ENCODE data around the gene APOO.
"Not testable (repeated sequence)": the region's sequence is repeated elsewhere in the genome, so short reads cannot be mapped to it uniquely, and the experiment has no call there.

Gene APOO

GRCh38 chrX:23861215-23861896 is 46.4 kb downstream of the APOO start:
- no peaks in the 10 kb centered on the region for H3K4me1 Mint-ChIP-seq
- no peak overlapping the region for H3K27ac Mint-ChIP-seq
- no peaks in the 10 kb centered on the region for H3K27me3 Mint-ChIP-seq
- no peak overlapping the region for H3K4me3 Mint-ChIP-seq
- H3K36me3 Mint-ChIP-seq: peaks cover 11% of the 10 kb centered on the region
- no peak for ATAC-seq (ENCODE audit: low read depth)
- no peak for DNase-seq (ENCODE audit: low spot score in 2 of 2)
- no peaks in the 10 kb centered on the region for H3K9me3 Mint-ChIP-seq

GRCh38 chrX:23859238-23859637 is 48.5 kb downstream of the APOO start:
- not testable (repeated sequence) for H3K9me3 Mint-ChIP-seq; H3K27me3 Mint-ChIP-seq; H3K4me3 Mint-ChIP-seq; DNase-seq (ENCODE audit: low spot score in 2 of 2); H3K4me1 Mint-ChIP-seq; H3K27ac Mint-ChIP-seq; ATAC-seq (ENCODE audit: low read depth)
- H3K36me3 Mint-ChIP-seq: peaks cover 14% of the 10 kb centered on the region

GRCh38 chrX:23857935-23858334 is 49.8 kb downstream of the APOO start:
- Mint-ChIP-seq H3K4me3 (no peak overlapping the region), H3K27me3 (no peaks in the 10 kb centered on the region), H3K27ac (no peak overlapping the region), H3K4me1 (no peaks in the 10 kb centered on the region), H3K36me3 (peaks cover 9% of the 10 kb centered on the region), H3K9me3 (no peaks in the 10 kb centered on the region)
- DNase-seq (ENCODE audit: low spot score in 2 of 2): no peak
- ATAC-seq (ENCODE audit: low read depth): no peak

- no peaks in the 10 kb centered on the region for H3K4me1 Mint-ChIP-seq
- no peak overlapping the region for H3K4me3 Mint-ChIP-seq
- no peak for ATAC-seq (ENCODE audit: low read depth)
- no peak overlapping the region for H3K27ac Mint-ChIP-seq
- H3K36me3 Mint-ChIP-seq: peaks cover 7% of the 10 kb centered on the region
- H3K27me3 Mint-ChIP-seq: no peaks in the 10 kb centered on the region
- DNase-seq (ENCODE audit: low spot score in 2 of 2): no peak
- H3K9me3 Mint-ChIP-seq: no peaks in the 10 kb centered on the region
Observed at GRCh38 chrX:23857363-23857762, 50.4 kb downstream of the APOO start.

- DNase-seq (ENCODE audit: low spot score in 2 of 2) (no peak), ATAC-seq (ENCODE audit: low read depth) (no peak)
- no peaks in the 10 kb centered on the region for H3K4me1 Mint-ChIP-seq
- H3K36me3 Mint-ChIP-seq: peaks cover 8% of the 10 kb centered on the region
- H3K9me3 Mint-ChIP-seq: no peaks in the 10 kb centered on the region
- no peak overlapping the region for H3K4me3 Mint-ChIP-seq
- no peak overlapping the region for H3K27ac Mint-ChIP-seq
- no peaks in the 10 kb centered on the region for H3K27me3 Mint-ChIP-seq
Observed at GRCh38 chrX:23855569-23855968, 52.2 kb downstream of the APOO start.

- Mint-ChIP-seq H3K27ac (no peak overlapping the region), H3K4me3 (no peak overlapping the region), H3K27me3 (no peaks in the 10 kb centered on the region), H3K36me3 (peaks cover 8% of the 10 kb centered on the region), H3K9me3 (no peaks in the 10 kb centered on the region), H3K4me1 (no peaks in the 10 kb centered on the region)
- no peak for DNase-seq (ENCODE audit: low spot score in 2 of 2)
- ATAC-seq (ENCODE audit: low read depth): no peak
Observed at GRCh38 chrX:23854945-23855344, 52.8 kb downstream of the APOO start.

- no peak overlapping the region for H3K27ac Mint-ChIP-seq
- H3K36me3 Mint-ChIP-seq: peaks cover 8% of the 10 kb centered on the region
- ATAC-seq (ENCODE audit: low read depth) (no peak), DNase-seq (ENCODE audit: low spot score in 2 of 2) (no peak)
- H3K4me3 Mint-ChIP-seq: no peak overlapping the region
- no peaks in the 10 kb centered on the region for H3K9me3 Mint-ChIP-seq
- H3K4me1 Mint-ChIP-seq: no peaks in the 10 kb centered on the region
- no peaks in the 10 kb centered on the region for H3K27me3 Mint-ChIP-seq
Observed at GRCh38 chrX:23854122-23854521, 53.6 kb downstream of the APOO start.

- Mint-ChIP-seq H3K27ac (no peak overlapping the region), H3K9me3 (no peaks in the 10 kb centered on the region), H3K36me3 (peaks cover 5% of the 10 kb centered on the region), H3K27me3 (no peaks in the 10 kb centered on the region), H3K4me1 (no peaks in the 10 kb centered on the region), H3K4me3 (no peak overlapping the region)
- ATAC-seq (ENCODE audit: low read depth) (no peak), DNase-seq (ENCODE audit: low spot score in 2 of 2) (no peak)
Observed at GRCh38 chrX:23851544-23851943, 56.2 kb downstream of the APOO start.

GRCh38 chrX:23849241-23849640 is 58.5 kb downstream of the APOO start:
- Mint-ChIP-seq H3K27ac (no peak overlapping the region), H3K9me3 (no peaks in the 10 kb centered on the region)
- no peak for DNase-seq (ENCODE audit: low spot score in 2 of 2)

GRCh38 chrX:23845351-23845817 is 62.4 kb downstream of the APOO start:
- no peaks in the 10 kb centered on the region for H3K36me3 Mint-ChIP-seq
- DNase-seq (ENCODE audit: low spot score in 2 of 2) (no peak), ATAC-seq (ENCODE audit: low read depth) (no peak)
- H3K27ac Mint-ChIP-seq: no peak overlapping the region
- H3K4me3 Mint-ChIP-seq: no peak overlapping the region
- H3K9me3 Mint-ChIP-seq: no peaks in the 10 kb centered on the region
- H3K4me1 Mint-ChIP-seq: no peaks in the 10 kb centered on the region
- H3K27me3 Mint-ChIP-seq: no peaks in the 10 kb centered on the region

More at GRCh38 chrX:23849241-23849640, 58.5 kb downstream of the APOO start:
- Mint-ChIP-seq H3K4me1 (no peaks in the 10 kb centered on the region), H3K36me3 (peaks cover 2% of the 10 kb centered on the region), H3K4me3 (no peak overlapping the region), H3K27me3 (no peaks in the 10 kb centered on the region)
- ATAC-seq (ENCODE audit: low read depth): no peak

- no peaks in the 10 kb centered on the region for H3K4me1 Mint-ChIP-seq
- ATAC-seq (ENCODE audit: low read depth): no peak
- H3K4me3 Mint-ChIP-seq: no peak overlapping the region
- H3K27me3 Mint-ChIP-seq: no peaks in the 10 kb centered on the region
- no peaks in the 10 kb centered on the region for H3K9me3 Mint-ChIP-seq
- DNase-seq (ENCODE audit: low spot score in 2 of 2): no peak
- no peaks in the 10 kb centered on the region for H3K36me3 Mint-ChIP-seq
- H3K27ac Mint-ChIP-seq: no peak overlapping the region
Observed at GRCh38 chrX:23844502-23845138, 63.1 kb downstream of the APOO start.

- H3K4me1 Mint-ChIP-seq: no peaks in the 10 kb centered on the region
- ATAC-seq (ENCODE audit: low read depth) (no peak), DNase-seq (ENCODE audit: low spot score in 2 of 2) (no peak)
- H3K27ac Mint-ChIP-seq: no peak overlapping the region
- no peak overlapping the region for H3K4me3 Mint-ChIP-seq
- no peaks in the 10 kb centered on the region for H3K36me3 Mint-ChIP-seq
- no peaks in the 10 kb centered on the region for H3K9me3 Mint-ChIP-seq
- H3K27me3 Mint-ChIP-seq: no peaks in the 10 kb centered on the region
Observed at GRCh38 chrX:23841847-23842522, 65.8 kb downstream of the APOO start.

GRCh38 chrX:23840674-23841073 is 67.1 kb downstream of the APOO start:
- H3K36me3 Mint-ChIP-seq: no peaks in the 10 kb centered on the region
- no peak overlapping the region for H3K4me3 Mint-ChIP-seq
- H3K4me1 Mint-ChIP-seq: no peaks in the 10 kb centered on the region
- H3K9me3 Mint-ChIP-seq: no peaks in the 10 kb centered on the region
- ATAC-seq (ENCODE audit: low read depth) (no peak), DNase-seq (ENCODE audit: low spot score in 2 of 2) (no peak)
- H3K27me3 Mint-ChIP-seq: no peaks in the 10 kb centered on the region
- no peak overlapping the region for H3K27ac Mint-ChIP-seq

GRCh38 chrX:23838953-23839352 is 68.8 kb downstream of the APOO start:
- Mint-ChIP-seq H3K9me3 (no peaks in the 10 kb centered on the region), H3K4me3 (no peak overlapping the region), H3K36me3 (no peaks in the 10 kb centered on the region), H3K4me1 (no peaks in the 10 kb centered on the region), H3K27me3 (no peaks in the 10 kb centered on the region), H3K27ac (no peak overlapping the region)
- ATAC-seq (ENCODE audit: low read depth): peak; percentile 29
- DNase-seq (ENCODE audit: low spot score in 2 of 2): no peak

Data from memory B cell (primary cell).